K562 (cell line): Measurements from ENCODE around the gene GLIPR1. TPM values are rescaled to one million over a fixed set of nuclear protein-coding genes. Genes with fewer than 3 reads are reported as not detected.
A peak's percentile ranks its signal among the peaks of the same experiment; 100 is the strongest.

ENCODE experiments used
- ATAC-seq: fragments of 200-7000 bp; cut with Tn5 transposase; 3 replicates; pipeline ENCODE4 v1.9.1; 2020; ENCODE audit warnings: moderate library complexity
- BruUV-seq: library from RNA; stranded (reverse); fragments of 400-500 nt; replicated peaks from 2 replicates; lab custom pipeline; 2021; lab: Mats Ljungman, UMichigan
- CTCF ChIA-PET: fragments of 300-600 bp; formaldehyde crosslinking; extraction: SDS; loops from one replicate; lab custom pipeline; 2021; ENCODE audit warnings: low intra/inter-chr PET ratio; lab: Yijun Ruan, JAX
- POLR2A ChIA-PET: fragments of 300-600, 350-650 bp; sonication (Branson Sonifier 250); formaldehyde crosslinking; extraction: SDS; loops from one replicate; lab custom pipeline; 2021; ENCODE audit warnings: antibody characterized with exemption, inconsistent platforms; lab: Yijun Ruan, JAX
- DNase-seq, 4 experiments: peaks; one replicate each; pipeline versions ENCODE4 v3.0.0 to v3.0.0-alpha.2; 2011 to 2018; ENCODE audit warnings: low spot score in 3 of 4, mixed read lengths in 3 of 4; ENCODE audit errors: extremely low read depth in 1 of 4
- FAIRE-seq: peaks from 2 replicates; lab custom pipeline; 2011; peaks lifted over from hg19 to GRCh38; lab: Jason Lieb, UNC
- H2AFZ ChIP-seq: 2 replicates; pipeline ENCODE4 v1.6.0; 2011; ENCODE audit warnings: low read depth, low read length, control low read depth, inconsistent platforms
- H3K27ac ChIP-seq: fragments of 200-600 bp; 3 replicates; pipeline ENCODE4 v1.8.0; 2011; ENCODE audit warnings: low read depth, mild to moderate bottlenecking, control low read depth, inconsistent platforms, low read length, moderate library complexity, mixed read lengths; ENCODE audit errors: extremely low read depth
- H3K27me3 ChIP-seq, 2 experiments: fragments of 300-600 bp in 1 of 2; 2 replicates in 1 of 2; 3 replicates in 1 of 2; pipeline versions ENCODE4 v1.6.0 to v1.8.0; 2011; ENCODE audit warnings: inconsistent platforms in 2 of 2, low read length in 2 of 2, mild to moderate bottlenecking in 1 of 2, mixed read lengths in 1 of 2, moderate library complexity in 1 of 2; ENCODE audit not compliant: control insufficient read depth in 2 of 2, insufficient read depth in 2 of 2
- H3K36me3 ChIP-seq: fragments of 300-600 bp; 3 replicates; pipeline ENCODE4 v1.8.0; 2011; ENCODE audit warnings: mild to moderate bottlenecking, low read length, inconsistent platforms; ENCODE audit not compliant: control insufficient read depth, insufficient read depth
- H3K4me1 ChIP-seq, 2 experiments: fragments of 200-600 bp in 1 of 2; replicated peaks in 1 of 2; 2 replicates in 1 of 2; 3 replicates in 1 of 2; pipeline versions ENCODE4 v1.5.1 to v1.8.0; 2011; ENCODE audit warnings: inconsistent platforms in 2 of 2, low read length in 2 of 2, mild to moderate bottlenecking in 1 of 2, mixed read lengths in 1 of 2, moderate library complexity in 1 of 2; ENCODE audit not compliant: control insufficient read depth in 2 of 2, insufficient read depth in 2 of 2
- H3K4me2 ChIP-seq: 2 replicates; pipeline ENCODE4 v1.6.1; 2011; ENCODE audit warnings: low read length, control low read depth, inconsistent platforms, mixed read lengths; ENCODE audit not compliant: insufficient read depth
- H3K4me3 ChIP-seq: fragments of 200-600 bp; sonication (generic), shearing (Covaris generic); 2 replicates; pipeline ENCODE4 v1.5.1; 2016; ENCODE audit warnings: control low read depth, inconsistent platforms
- H3K79me2 ChIP-seq: fragments of 200-600 bp; 3 replicates; pipeline ENCODE4 v1.8.0; 2011; ENCODE audit warnings: low read length, inconsistent platforms; ENCODE audit not compliant: control insufficient read depth, insufficient read depth
- H3K9ac ChIP-seq, 2 experiments: 2 replicates each; pipeline versions ENCODE4 v1.6.0 to v1.6.1; 2011; ENCODE audit warnings: low read depth in 2 of 2, low read length in 2 of 2, control low read depth in 1 of 2, inconsistent platforms in 1 of 2, mild to moderate bottlenecking in 1 of 2, mixed read lengths in 1 of 2; ENCODE audit not compliant: insufficient read depth in 1 of 2
- H3K9me1 ChIP-seq: one replicate; pipeline ENCODE4 v1.6.0; 2011; ENCODE audit warnings: inconsistent platforms, mild to moderate bottlenecking, low read length, moderate library complexity; ENCODE audit not compliant: control insufficient read depth, insufficient read depth
- H3K9me3 ChIP-seq: replicated peaks from 2 replicates; pipeline ENCODE4 v1.5.1; 2011; ENCODE audit warnings: low read depth, low read length, inconsistent platforms; ENCODE audit not compliant: control insufficient read depth, insufficient read depth
- H4K20me1 ChIP-seq: replicated peaks from 2 replicates; pipeline ENCODE4 v1.6.1; 2011; ENCODE audit warnings: low read length, inconsistent platforms, mixed read lengths; ENCODE audit not compliant: control insufficient read depth, insufficient read depth
- FOSL1 ChIP-seq: fragments of 200-800 bp; sonication (Bioruptor generic); conservative IDR thresholded peaks from 2 replicates; pipeline ENCODE4 v1.6.1; 2016; ENCODE audit warnings: missing genetic modification characterization, missing compliant biosample characterization
- TCF3 ChIP-seq: sonication (generic); formaldehyde crosslinking; IDR thresholded peaks from 2 replicates; pipeline ENCODE4 v1.4.0; 2020; ENCODE audit warnings: mild to moderate bottlenecking, missing genetic modification reagents
- WGBS: fragments of 100-300 bp; shearing (Covaris generic); methylation state at CpG from one replicate; pipeline ENCODE4 v1.1.6; 2016; ENCODE audit warnings: low coverage, mixed read lengths; ENCODE audit not compliant: insufficient coverage; ENCODE audit errors: missing lambda C conversion rate; 5-methylcytosine and 5-hydroxymethylcytosine counted together
- in situ Hi-C: fragments of 300-500 bp; cut with MboI; formaldehyde crosslinking; loops from 4 replicates; pipeline ENCODE4 v1.15.0; 2018; ENCODE audit warnings: inconsistent platforms, mixed read lengths
- intact Hi-C: fragments of 100-400 bp; cut with micrococcal nuclease; formaldehyde crosslinking; loops from 2 replicates; pipeline ENCODE4 v1.14.2; 2022
- polyA plus RNA-seq, 8 experiments: library from polyadenylated mRNA; depleted of rRNA in 4 of 8; stranded (reverse) in 5 of 8; unstranded in 3 of 8; fragments of >200 nt; fragmentation: Nextera tagmentation in 2 of 8; fragmentation: Illumina TruSeq in 1 of 8; extraction: Ambion mirVana in 2 of 8; extraction: Trizol in 1 of 8; gene quantifications; 2 replicates each; pipeline versions ENCODE4 v1.2.1 to v1.2.3, GENCODE V29; 2011 to 2014; ENCODE audit warnings: inconsistent platforms in 1 of 8, missing spikeins in 1 of 8
- total RNA-seq, 7 experiments: library from RNA; depleted of rRNA in 6 of 7; stranded (reverse); fragments of >200 nt in 6 of 7; fragmentation: Illumina TruSeq in 2 of 7; extraction: Trizol in 2 of 7; gene quantifications; 2 replicates each; pipeline versions ENCODE4 v1.2.1 to v1.2.3, GENCODE V29; 2011 to 2021; ENCODE audit warnings: low replicate concordance in 1 of 7
- TF ChIP-seq, protein P1 (sequence below): sonication (generic); formaldehyde crosslinking; IDR thresholded peaks from 2 replicates; pipeline ENCODE4 v1.8.0; 2023; ENCODE audit warnings: missing genetic modification reagents, mild to moderate bottlenecking, borderline replicate concordance

GLIPR1 gene
- total and polyA plus RNA-seq, 9 of the 15 experiments (the other 6 are each of a cell fraction or from before 2014, with no cell fraction given) = 0.26 to 2.1 (median 1.2) TPM

DNA sequence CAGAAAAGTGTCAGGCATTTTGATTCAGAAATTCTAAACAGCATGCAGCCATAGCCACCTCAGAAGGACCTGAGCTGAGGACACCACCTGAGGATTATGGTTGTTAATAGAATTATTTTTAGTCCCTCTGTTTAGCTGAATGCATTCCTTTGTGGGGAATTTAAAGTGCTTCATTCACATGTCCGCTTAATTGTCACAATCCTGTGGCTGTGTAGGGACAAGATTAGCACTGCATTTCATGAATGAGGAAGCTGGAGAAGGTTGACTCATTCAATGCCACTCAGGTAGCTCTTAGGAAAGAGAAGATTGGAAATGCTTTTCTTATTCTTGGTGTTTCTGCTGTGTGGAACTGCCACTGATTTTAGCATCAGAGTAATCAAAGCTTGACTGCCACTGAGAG is 72.8 kb downstream of the GLIPR1 start:
- Histone ChIP-seq H3K27ac (no peak overlapping the region), H3K4me2 (no peak overlapping the region), H2AFZ (no peak overlapping the region), H3K27me3 (peaks cover 0 to 2% of the 10 kb centered on the region in 2 experiments; a peak in 2 of 5 replicates), H3K9me1 (no peaks in the 10 kb centered on the region), H3K36me3 (no peaks in the 10 kb centered on the region), H3K79me2 (no peaks in the 10 kb centered on the region), H3K9ac (no peak overlapping the region), H4K20me1 (no peaks in the 10 kb centered on the region), H3K4me1 (no peaks in the 10 kb centered on the region), H3K9me3 (no peaks in the 10 kb centered on the region; the same call in 1 of the 2 replicates), H3K4me3 (no peak overlapping the region)
- ATAC-seq = no peak
- WGBS = 0% methylated on average over 1 of the region's 1 CpG
- BruUV-seq = no TSS peak
- ChIA-PET CTCF (no interaction called here), POLR2A (interaction anchor here (1.4 kb wide), 1 partner anchor 10 kb away, joined by 5 read pairs; no protein-coding TSS in a partner anchor)
- TF ChIP-seq FOSL1 (peak; percentile 63), TCF3 (0 out of 2 replicates have a peak, but pooled peaks have one; percentile 11)
- TF ChIP-seq, protein P1, sequence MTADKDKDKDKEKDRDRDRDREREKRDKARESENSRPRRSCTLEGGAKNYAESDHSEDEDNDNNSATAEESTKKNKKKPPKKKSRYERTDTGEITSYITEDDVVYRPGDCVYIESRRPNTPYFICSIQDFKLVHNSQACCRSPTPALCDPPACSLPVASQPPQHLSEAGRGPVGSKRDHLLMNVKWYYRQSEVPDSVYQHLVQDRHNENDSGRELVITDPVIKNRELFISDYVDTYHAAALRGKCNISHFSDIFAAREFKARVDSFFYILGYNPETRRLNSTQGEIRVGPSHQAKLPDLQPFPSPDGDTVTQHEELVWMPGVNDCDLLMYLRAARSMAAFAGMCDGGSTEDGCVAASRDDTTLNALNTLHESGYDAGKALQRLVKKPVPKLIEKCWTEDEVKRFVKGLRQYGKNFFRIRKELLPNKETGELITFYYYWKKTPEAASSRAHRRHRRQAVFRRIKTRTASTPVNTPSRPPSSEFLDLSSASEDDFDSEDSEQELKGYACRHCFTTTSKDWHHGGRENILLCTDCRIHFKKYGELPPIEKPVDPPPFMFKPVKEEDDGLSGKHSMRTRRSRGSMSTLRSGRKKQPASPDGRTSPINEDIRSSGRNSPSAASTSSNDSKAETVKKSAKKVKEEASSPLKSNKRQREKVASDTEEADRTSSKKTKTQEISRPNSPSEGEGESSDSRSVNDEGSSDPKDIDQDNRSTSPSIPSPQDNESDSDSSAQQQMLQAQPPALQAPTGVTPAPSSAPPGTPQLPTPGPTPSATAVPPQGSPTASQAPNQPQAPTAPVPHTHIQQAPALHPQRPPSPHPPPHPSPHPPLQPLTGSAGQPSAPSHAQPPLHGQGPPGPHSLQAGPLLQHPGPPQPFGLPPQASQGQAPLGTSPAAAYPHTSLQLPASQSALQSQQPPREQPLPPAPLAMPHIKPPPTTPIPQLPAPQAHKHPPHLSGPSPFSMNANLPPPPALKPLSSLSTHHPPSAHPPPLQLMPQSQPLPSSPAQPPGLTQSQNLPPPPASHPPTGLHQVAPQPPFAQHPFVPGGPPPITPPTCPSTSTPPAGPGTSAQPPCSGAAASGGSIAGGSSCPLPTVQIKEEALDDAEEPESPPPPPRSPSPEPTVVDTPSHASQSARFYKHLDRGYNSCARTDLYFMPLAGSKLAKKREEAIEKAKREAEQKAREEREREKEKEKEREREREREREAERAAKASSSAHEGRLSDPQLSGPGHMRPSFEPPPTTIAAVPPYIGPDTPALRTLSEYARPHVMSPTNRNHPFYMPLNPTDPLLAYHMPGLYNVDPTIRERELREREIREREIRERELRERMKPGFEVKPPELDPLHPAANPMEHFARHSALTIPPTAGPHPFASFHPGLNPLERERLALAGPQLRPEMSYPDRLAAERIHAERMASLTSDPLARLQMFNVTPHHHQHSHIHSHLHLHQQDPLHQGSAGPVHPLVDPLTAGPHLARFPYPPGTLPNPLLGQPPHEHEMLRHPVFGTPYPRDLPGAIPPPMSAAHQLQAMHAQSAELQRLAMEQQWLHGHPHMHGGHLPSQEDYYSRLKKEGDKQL (CRISPR knock-in tag) = no peak
- intact Hi-C loops = no loop called here
- no peak for FAIRE-seq
- in situ Hi-C loops = no loop called here
- peak in 1 of 4 experiments; percentile 2 for DNase-seq

Other genes starting within 250 kb of the GLIPR1 start
- 0.33 TPM in 1 of 2 replicates, not detected in the other for gene CAPS2, start 150.4 kb upstream of the GLIPR1 start, total RNA-seq (2014; rRNA removed)
- 0.44 and 0.54 TPM in 2 replicates for gene CAPS2, start 150.4 kb upstream of the GLIPR1 start, total RNA-seq (2014; rRNA removed; fragmentation: Illumina TruSeq; extraction: Trizol)
- gene CAPS2, start 150.4 kb upstream of the GLIPR1 start, total RNA-seq (2015; rRNA removed; fragmentation: Illumina TruSeq; extraction: Trizol) = 0.51 and 0.98 TPM in 2 replicates
- 0.36 and 0.60 TPM in 2 replicates for gene CAPS2, start 150.4 kb upstream of the GLIPR1 start, total RNA-seq (2021)
- 0.10 and 0.12 TPM in 2 replicates for gene CAPS2, start 150.4 kb upstream of the GLIPR1 start, polyA plus RNA-seq (2011; rRNA removed)
- 0.15 and 0.30 TPM in 2 replicates for gene CAPS2, start 150.4 kb upstream of the GLIPR1 start, polyA plus RNA-seq (2014; fragmentation: Illumina TruSeq; extraction: Trizol)
- under 1 TPM; 0.37 to 0.69 TPM for gene CAPS2, start 150.4 kb upstream of the GLIPR1 start, polyA plus RNA-seq (2014; fragmentation: Nextera tagmentation; extraction: Ambion mirVana)
- gene CAPS2, start 150.4 kb upstream of the GLIPR1 start, polyA plus RNA-seq (2014; rRNA removed) = 0.82 TPM in 1 of 2 replicates, not detected in the other
- not detected in 2 replicates for gene GLIPR1L1, start 146.1 kb upstream of the GLIPR1 start, total RNA-seq (2014; rRNA removed)
- not detected in 2 replicates for gene GLIPR1L1, start 146.1 kb upstream of the GLIPR1 start, total RNA-seq (2014; rRNA removed; fragmentation: Illumina TruSeq; extraction: Trizol)
- not detected in 2 replicates for gene GLIPR1L1, start 146.1 kb upstream of the GLIPR1 start, total RNA-seq (2015; rRNA removed; fragmentation: Illumina TruSeq; extraction: Trizol)
- gene GLIPR1L1, start 146.1 kb upstream of the GLIPR1 start, total RNA-seq (2021) = not detected in 2 replicates
- gene GLIPR1L1, start 146.1 kb upstream of the GLIPR1 start, polyA plus RNA-seq (2011; rRNA removed) = not detected in 2 replicates
- not detected in 2 replicates for gene GLIPR1L1, start 146.1 kb upstream of the GLIPR1 start, polyA plus RNA-seq (2014; fragmentation: Illumina TruSeq; extraction: Trizol)
- gene GLIPR1L1, start 146.1 kb upstream of the GLIPR1 start, polyA plus RNA-seq (2014; fragmentation: Nextera tagmentation; extraction: Ambion mirVana) = not detected
- gene GLIPR1L1, start 146.1 kb upstream of the GLIPR1 start, polyA plus RNA-seq (2014; rRNA removed) = not detected in 2 replicates
- not detected in 2 replicates for gene GLIPR1L2, start 89.7 kb upstream of the GLIPR1 start, total RNA-seq (2014; rRNA removed)
- gene GLIPR1L2, start 89.7 kb upstream of the GLIPR1 start, total RNA-seq (2014; rRNA removed; fragmentation: Illumina TruSeq; extraction: Trizol) = not detected in 2 replicates
- gene GLIPR1L2, start 89.7 kb upstream of the GLIPR1 start, total RNA-seq (2015; rRNA removed; fragmentation: Illumina TruSeq; extraction: Trizol) = not detected in 2 replicates
- not detected in 2 replicates for gene GLIPR1L2, start 89.7 kb upstream of the GLIPR1 start, total RNA-seq (2021)
- not detected in 2 replicates for gene GLIPR1L2, start 89.7 kb upstream of the GLIPR1 start, polyA plus RNA-seq (2011; rRNA removed)
- gene GLIPR1L2, start 89.7 kb upstream of the GLIPR1 start, polyA plus RNA-seq (2014; fragmentation: Illumina TruSeq; extraction: Trizol) = not detected in 2 replicates
- not detected for gene GLIPR1L2, start 89.7 kb upstream of the GLIPR1 start, polyA plus RNA-seq (2014; fragmentation: Nextera tagmentation; extraction: Ambion mirVana)
- not detected in 2 replicates for gene GLIPR1L2, start 89.7 kb upstream of the GLIPR1 start, polyA plus RNA-seq (2014; rRNA removed)
- gene KRR1, start 30.9 kb downstream of the GLIPR1 start, total RNA-seq (2014; rRNA removed) = 32.8 and 42.6 TPM in 2 replicates
- 102 and 131 TPM in 2 replicates for gene KRR1, start 30.9 kb downstream of the GLIPR1 start, total RNA-seq (2014; rRNA removed; fragmentation: Illumina TruSeq; extraction: Trizol)
- gene KRR1, start 30.9 kb downstream of the GLIPR1 start, total RNA-seq (2015; rRNA removed; fragmentation: Illumina TruSeq; extraction: Trizol) = 84.6 and 91.0 TPM in 2 replicates
- 61.0 and 67.6 TPM in 2 replicates for gene KRR1, start 30.9 kb downstream of the GLIPR1 start, total RNA-seq (2021)
- gene KRR1, start 30.9 kb downstream of the GLIPR1 start, polyA plus RNA-seq (2011; rRNA removed) = 43.8 and 60.7 TPM in 2 replicates
- gene KRR1, start 30.9 kb downstream of the GLIPR1 start, polyA plus RNA-seq (2014; fragmentation: Illumina TruSeq; extraction: Trizol) = 53.8 and 56.5 TPM in 2 replicates
- 10 to 100 TPM; 49.9 to 68.5 TPM for gene KRR1, start 30.9 kb downstream of the GLIPR1 start, polyA plus RNA-seq (2014; fragmentation: Nextera tagmentation; extraction: Ambion mirVana)
- 46.1 and 69.0 TPM in 2 replicates for gene KRR1, start 30.9 kb downstream of the GLIPR1 start, polyA plus RNA-seq (2014; rRNA removed)